Measurements from ENCODE around the gene ELMO3. TPM values are rescaled to one million over a fixed set of nuclear protein-coding genes. Genes with fewer than 3 reads are reported as not detected.

Gene ELMO3
- total RNA-seq, 1 donor from 2014 or later: 9.6 TPM

DNA sequence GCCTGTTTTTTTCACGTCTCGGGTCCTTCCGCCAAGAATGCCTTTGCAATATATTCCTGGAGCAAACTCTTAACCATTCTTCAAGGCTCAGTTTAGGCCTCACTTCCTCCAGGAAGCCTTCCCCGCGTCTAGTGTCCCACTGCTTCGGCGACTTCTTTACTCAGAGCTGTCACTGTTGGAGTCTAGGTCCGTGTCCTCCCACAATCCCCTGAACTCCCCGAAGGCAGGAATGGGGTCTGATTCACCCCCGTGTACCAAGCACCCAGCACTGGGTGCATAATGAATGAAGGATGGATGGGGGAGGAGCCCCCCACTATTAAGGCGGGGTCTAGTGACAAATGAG lies 15.7 kb upstream of the ELMO3 start:
- Mint-ChIP-seq H3K27ac (no peak overlapping the region), H3K9me3 (no peaks in the 10 kb centered on the region), H3K4me3 (no peak overlapping the region), H3K27me3 (peaks cover 18% of the 10 kb centered on the region), H3K36me3 (no peaks in the 10 kb centered on the region), H3K4me1 (ENCODE audit: unreplicated experiment) (peaks cover 7% of the 10 kb centered on the region)
- no peak for DNase-seq (ENCODE audit: extremely low spot score, unreplicated experiment)
- TF ChIP-seq, protein P1, sequence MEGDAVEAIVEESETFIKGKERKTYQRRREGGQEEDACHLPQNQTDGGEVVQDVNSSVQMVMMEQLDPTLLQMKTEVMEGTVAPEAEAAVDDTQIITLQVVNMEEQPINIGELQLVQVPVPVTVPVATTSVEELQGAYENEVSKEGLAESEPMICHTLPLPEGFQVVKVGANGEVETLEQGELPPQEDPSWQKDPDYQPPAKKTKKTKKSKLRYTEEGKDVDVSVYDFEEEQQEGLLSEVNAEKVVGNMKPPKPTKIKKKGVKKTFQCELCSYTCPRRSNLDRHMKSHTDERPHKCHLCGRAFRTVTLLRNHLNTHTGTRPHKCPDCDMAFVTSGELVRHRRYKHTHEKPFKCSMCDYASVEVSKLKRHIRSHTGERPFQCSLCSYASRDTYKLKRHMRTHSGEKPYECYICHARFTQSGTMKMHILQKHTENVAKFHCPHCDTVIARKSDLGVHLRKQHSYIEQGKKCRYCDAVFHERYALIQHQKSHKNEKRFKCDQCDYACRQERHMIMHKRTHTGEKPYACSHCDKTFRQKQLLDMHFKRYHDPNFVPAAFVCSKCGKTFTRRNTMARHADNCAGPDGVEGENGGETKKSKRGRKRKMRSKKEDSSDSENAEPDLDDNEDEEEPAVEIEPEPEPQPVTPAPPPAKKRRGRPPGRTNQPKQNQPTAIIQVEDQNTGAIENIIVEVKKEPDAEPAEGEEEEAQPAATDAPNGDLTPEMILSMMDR (conservative IDR thresholded peaks at IDR 0.05): no peak

GRCh38 chr16:67183627-67184452 lies 15.1 kb upstream of the ELMO3 start, which contains the start of gene MATCAP1:
Gene MATCAP1 (minus strand): TSS chr16:67183963. CDS start chr16:67180610, 3,353 bp downstream.
- H3K27me3 Mint-ChIP-seq: peaks cover 14% of the 10 kb centered on the region
- peak within 1 kb of the TSS; percentile 93 for H3K4me3 Mint-ChIP-seq
- H3K4me1 Mint-ChIP-seq (ENCODE audit: unreplicated experiment): peaks cover 7% of the 10 kb centered on the region
- TF ChIP-seq, protein P1 (conservative IDR thresholded peaks at IDR 0.05): no peak
- no peaks in the 10 kb centered on the region for H3K9me3 Mint-ChIP-seq
- H3K27ac Mint-ChIP-seq: peak within 1 kb of the TSS; percentile 92
- DNase-seq (ENCODE audit: extremely low spot score, unreplicated experiment): peak; percentile 95
- H3K36me3 Mint-ChIP-seq: no peaks in the 10 kb centered on the region

- peaks cover 12% of the 10 kb centered on the region for H3K27me3 Mint-ChIP-seq
- no peaks in the 10 kb centered on the region for H3K36me3 Mint-ChIP-seq
- peak overlapping the region; percentile 93 for H3K4me3 Mint-ChIP-seq
- no peak for DNase-seq (ENCODE audit: extremely low spot score, unreplicated experiment)
- no peaks in the 10 kb centered on the region for H3K9me3 Mint-ChIP-seq
- TF ChIP-seq, protein P1 (conservative IDR thresholded peaks at IDR 0.05): no peak
- peak overlapping the region; percentile 92 for H3K27ac Mint-ChIP-seq
- H3K4me1 Mint-ChIP-seq (ENCODE audit: unreplicated experiment): peaks cover 7% of the 10 kb centered on the region
These were observed 14.4 kb upstream of the ELMO3 start for GRCh38 chr16:67184453-67184994.

GRCh38 chr16:67184995-67185650 lies 13.8 kb upstream of the ELMO3 start:
- no peaks in the 10 kb centered on the region for H3K36me3 Mint-ChIP-seq
- TF ChIP-seq, protein P1 (conservative IDR thresholded peaks at IDR 0.05): peak; percentile 89
- peaks cover 12% of the 10 kb centered on the region for H3K27me3 Mint-ChIP-seq
- peak overlapping the region; percentile 93 for H3K4me3 Mint-ChIP-seq
- peak overlapping the region; percentile 92 for H3K27ac Mint-ChIP-seq
- H3K4me1 Mint-ChIP-seq (ENCODE audit: unreplicated experiment): peaks cover 7% of the 10 kb centered on the region
- H3K9me3 Mint-ChIP-seq: no peaks in the 10 kb centered on the region
- peak; percentile 94 for DNase-seq (ENCODE audit: extremely low spot score, unreplicated experiment)

GRCh38 chr16:67185651-67186134 lies 13.2 kb upstream of the ELMO3 start:
- Mint-ChIP-seq H3K27me3 (peaks cover 12% of the 10 kb centered on the region), H3K4me1 (ENCODE audit: unreplicated experiment) (peaks cover 7% of the 10 kb centered on the region), H3K27ac (peak overlapping the region; percentile 92), H3K36me3 (no peaks in the 10 kb centered on the region), H3K9me3 (no peaks in the 10 kb centered on the region), H3K4me3 (peak overlapping the region; percentile 93)
- DNase-seq (ENCODE audit: extremely low spot score, unreplicated experiment): no peak
- TF ChIP-seq, protein P1 (conservative IDR thresholded peaks at IDR 0.05): peak; percentile 39
